C4-2B (cell line): Measurements from ENCODE around the gene DLX1.

Source experiments
- ZFX ChIP-seq: fragments of 450-650 bp; IDR thresholded peaks from 2 replicates; pipeline ENCODE4 v1.6.1; 2017
- TF ChIP-seq, protein P1 (sequence below): fragments of 450-650 bp; conservative IDR thresholded peaks from 2 replicates; pipeline ENCODE4 v1.5.1; 2017; ENCODE audit warnings: mild to moderate bottlenecking

- TF ChIP-seq, protein P1, sequence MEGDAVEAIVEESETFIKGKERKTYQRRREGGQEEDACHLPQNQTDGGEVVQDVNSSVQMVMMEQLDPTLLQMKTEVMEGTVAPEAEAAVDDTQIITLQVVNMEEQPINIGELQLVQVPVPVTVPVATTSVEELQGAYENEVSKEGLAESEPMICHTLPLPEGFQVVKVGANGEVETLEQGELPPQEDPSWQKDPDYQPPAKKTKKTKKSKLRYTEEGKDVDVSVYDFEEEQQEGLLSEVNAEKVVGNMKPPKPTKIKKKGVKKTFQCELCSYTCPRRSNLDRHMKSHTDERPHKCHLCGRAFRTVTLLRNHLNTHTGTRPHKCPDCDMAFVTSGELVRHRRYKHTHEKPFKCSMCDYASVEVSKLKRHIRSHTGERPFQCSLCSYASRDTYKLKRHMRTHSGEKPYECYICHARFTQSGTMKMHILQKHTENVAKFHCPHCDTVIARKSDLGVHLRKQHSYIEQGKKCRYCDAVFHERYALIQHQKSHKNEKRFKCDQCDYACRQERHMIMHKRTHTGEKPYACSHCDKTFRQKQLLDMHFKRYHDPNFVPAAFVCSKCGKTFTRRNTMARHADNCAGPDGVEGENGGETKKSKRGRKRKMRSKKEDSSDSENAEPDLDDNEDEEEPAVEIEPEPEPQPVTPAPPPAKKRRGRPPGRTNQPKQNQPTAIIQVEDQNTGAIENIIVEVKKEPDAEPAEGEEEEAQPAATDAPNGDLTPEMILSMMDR: no peak
- no peak for TF ChIP-seq ZFX
Observed at GRCh38 chr2:172089005-172089504, 3.7 kb downstream of the DLX1 start.
